SK-N-MC (cell line): ENCODE results near the gene SPOCD1.

Source experiments
- EZH2 ChIP-seq: fragments of 200-600 bp; sonication (generic); IDR thresholded peaks from one replicate; pipeline ENCODE4 v1.6.1; 2017; ENCODE audit warnings: antibody characterized with exemption
- POLR2AphosphoS5 ChIP-seq: IDR thresholded peaks from 2 replicates; pipeline ENCODE4 v1.6.1; 2012; ENCODE audit warnings: mild to moderate bottlenecking, low read depth, low read length, borderline replicate concordance

- TF ChIP-seq EZH2 = no peak
- TF ChIP-seq POLR2AphosphoS5 = no peak
These were observed 4.2 kb downstream of the SPOCD1 start for GRCh38 chr1:31811605-31812004.
